DMS153 treated with DMSO at 0.1 percent for 48 hours (cell line): ENCODE results near the gene NPIPA3.
"Not testable (repeated sequence)": the region's sequence is repeated elsewhere in the genome, so short reads cannot be mapped to it uniquely, and the experiment has no call there.

Source experiments
- DNase-seq: peaks from one replicate; lab custom pipeline; 2025; ENCODE audit not compliant: unreplicated experiment; lab: John Stamatoyannopoulos, UW

NPIPA3 gene

DNA sequence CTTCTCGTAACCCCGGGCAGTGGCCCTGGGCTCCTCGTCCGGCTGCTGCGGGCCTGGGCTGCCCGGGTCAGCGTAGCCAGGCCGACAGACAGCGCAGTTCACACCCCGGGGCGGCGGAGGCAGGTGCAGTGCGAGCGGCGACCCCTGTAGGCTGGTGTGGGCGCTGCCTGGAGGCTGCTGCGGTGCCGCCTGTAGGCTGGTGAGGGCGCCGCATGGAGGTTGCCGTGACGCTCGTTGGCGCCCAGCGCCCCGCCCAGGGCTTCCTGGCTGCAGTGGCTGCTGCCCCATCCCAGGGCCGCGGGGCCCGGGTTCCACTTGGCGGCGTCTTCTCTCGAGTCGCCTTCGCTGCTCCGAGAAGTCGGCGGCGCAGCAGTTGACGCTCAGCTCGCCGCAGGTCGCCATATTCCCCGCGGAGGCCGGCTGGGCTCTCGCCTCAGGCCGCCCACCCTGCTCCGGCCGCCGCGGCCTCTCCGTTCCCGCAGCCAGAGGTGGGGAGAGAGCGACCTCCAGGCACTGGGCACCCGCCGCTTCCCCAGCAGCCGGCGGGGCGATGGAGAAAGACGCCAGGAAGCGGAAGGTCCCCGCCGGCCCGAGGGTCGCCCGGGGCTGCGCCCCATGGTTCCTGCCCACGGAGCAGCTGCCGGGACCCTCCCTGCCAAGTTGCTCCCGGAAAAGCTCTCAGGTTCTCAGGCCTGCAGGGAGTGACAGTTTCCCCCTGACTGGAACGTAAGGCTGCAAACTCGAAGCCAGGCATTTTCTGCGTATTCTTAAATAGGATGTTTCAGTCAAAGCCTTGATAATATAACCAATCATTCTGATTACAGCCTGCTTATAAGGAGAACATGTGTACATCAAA is at the start of gene NPIPA3:
Gene NPIPA3 (plus strand): TSS at position 256 of the 856 bp plus-strand sequence. CDS start 5,533 bp downstream, outside the sequence.
- not testable (repeated sequence) for DNase-seq

DNA sequence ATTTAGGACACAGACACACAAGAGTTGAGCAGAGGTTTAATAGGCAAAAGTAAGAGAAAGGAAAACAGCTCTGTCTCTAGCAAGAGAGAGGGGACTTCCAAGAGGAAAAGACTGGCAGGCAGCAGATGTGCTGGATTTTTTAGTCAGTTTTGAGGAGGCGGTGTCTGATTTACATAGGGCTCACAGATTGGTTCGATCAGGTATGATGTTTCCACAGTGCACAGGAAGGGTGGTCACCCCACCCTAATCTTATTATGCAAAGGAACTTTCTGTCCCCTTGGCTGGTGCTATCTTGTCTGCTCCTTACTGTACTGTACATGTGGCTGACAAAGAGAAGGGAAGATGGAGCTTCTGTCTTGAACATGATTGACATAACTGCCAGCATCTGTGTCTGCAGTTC is 45.1 kb upstream of the NPIPA3 start:
- no peak for DNase-seq

DNA sequence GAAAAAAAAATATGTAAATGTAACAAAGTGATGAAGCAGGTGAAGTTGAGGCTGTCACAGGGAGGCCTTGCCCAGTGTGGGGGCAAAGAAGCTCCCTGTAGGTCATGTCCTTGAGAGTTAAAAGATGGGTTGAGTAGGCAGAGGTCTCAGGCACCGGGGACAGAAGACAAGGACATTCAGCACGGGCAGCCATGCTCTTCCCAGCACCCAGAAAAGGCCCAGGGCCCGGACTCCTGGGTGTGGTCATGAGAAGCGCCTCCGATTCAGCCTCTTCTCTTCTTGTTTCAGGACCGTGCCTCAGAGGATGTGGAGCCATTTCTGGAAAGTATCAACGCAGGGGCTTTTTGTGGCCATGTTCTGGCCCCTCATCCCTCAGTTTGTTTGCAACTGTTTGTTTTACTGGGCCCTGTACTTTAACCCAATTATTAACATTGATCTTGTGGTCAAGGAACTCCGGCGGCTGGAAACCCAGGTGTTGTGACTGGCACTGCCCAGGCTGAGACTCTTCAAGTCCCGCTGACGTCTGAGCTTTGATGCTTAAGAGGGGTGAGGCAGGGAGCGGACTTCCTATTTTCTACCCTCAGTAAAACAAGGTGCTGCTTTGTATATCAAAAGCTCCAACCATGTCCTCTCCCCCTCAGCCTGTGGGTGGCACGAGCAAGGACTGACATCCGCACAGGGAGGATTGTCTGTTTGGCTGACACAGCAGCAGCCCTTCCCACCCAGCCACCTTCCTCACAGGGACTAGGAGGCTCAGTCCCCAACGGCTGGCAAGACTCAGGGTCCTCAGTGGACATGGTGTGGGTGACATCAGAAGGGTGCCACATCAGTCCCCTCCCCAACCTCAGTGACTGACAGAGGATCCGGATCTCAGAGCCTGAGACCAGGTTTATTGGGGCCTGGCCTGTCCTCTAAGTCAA is 35.6 kb upstream of the NPIPA3 start:
- DNase-seq, result no peak

DNA sequence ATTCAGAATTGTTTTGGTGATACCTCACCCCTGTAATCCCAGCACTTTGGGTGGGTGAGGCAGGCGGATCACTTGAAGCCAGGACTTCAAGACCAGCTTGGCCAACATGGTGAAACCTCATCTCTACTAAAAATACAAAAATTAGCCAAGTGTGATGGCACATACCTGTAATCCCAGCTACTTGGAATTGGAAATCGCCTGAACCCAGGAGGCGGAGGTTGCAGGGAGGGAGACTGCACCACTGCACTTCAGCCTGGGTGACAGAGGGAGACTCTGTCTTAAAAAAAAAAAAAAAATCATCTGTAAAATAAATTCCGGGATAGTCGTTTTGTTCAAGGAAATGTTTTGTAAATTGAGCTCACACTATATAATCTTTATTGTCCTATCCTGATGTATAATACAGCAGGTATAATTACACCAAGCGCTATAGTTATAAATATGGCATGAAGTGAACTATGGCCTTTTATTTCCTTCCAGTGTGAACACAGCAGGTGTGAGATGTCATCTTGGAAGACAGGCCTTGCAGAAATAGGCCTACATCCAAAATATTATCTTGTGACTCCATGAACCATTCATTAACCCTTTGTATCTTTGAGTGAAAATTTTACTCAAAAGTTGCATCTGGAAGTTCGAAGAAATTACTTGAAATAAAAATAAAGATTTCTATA is 34.5 kb upstream of the NPIPA3 start:
- no peak for DNase-seq

DNA sequence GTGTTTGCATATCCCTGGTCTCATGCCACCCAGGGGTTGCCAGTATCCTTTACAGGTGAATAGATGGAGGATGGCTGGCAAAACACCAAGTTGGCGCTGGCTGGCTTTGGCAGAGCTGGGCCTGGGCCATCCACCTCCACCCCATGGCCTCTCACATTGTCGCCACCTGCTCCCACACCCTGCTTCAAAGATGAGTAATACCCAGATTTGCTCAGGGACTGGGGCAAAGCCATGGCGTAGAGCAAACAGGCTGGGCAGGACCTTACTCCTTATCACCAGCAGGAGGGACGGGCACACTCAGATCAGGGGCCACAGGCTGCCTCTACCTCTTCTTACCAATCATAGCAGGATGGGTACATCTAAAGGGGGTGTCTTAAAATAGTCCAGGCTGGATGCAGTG is 33.4 kb upstream of the NPIPA3 start:
- DNase-seq, result no peak

DNA sequence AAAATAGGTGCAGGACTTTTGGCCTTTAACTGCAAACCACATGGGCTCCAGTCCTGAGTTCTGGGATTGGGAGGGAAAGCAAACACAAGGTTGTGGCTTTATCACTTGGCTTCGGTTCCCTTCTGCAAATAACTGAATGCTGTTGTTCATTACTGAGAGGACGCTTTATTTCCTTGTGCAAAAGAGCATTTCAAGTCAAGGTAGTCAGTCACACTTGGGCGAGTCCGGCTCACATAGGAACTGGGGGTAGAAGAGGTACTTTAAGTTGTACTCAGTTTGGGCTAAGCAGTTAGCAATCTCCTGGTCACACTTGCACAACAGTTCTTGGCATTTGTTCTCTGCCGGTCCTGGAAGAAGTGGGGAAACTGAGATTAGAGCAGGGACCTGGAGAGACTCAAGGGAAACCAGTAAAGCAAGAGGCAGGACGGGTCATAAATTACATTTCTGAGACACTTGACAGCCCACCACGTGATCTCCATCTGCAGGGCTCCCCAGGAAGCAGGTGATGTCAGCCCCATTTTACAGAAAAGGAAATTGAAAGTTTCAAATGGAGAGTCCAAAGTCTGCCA is 30.7 kb upstream of the NPIPA3 start:
- no peak for DNase-seq

DNA sequence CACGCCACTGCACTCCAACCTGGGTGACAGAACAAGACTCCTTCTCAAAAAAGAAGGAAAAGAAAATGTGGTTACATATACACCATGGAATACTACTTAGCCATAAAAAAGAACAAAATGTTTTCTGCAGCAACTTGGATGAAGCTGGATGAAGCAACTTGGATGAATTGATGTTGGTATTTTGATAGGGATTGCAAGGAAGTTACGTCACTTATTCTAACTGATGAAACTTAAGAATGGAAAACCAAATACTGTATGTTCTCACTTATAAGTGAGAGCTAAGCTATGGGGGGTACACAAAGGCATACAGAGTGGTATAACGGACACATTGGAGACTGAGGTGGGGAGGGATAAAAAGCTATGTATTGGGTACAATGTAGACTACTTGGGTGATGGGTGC is 26.6 kb upstream of the NPIPA3 start:
- DNase-seq, result no peak

DNA sequence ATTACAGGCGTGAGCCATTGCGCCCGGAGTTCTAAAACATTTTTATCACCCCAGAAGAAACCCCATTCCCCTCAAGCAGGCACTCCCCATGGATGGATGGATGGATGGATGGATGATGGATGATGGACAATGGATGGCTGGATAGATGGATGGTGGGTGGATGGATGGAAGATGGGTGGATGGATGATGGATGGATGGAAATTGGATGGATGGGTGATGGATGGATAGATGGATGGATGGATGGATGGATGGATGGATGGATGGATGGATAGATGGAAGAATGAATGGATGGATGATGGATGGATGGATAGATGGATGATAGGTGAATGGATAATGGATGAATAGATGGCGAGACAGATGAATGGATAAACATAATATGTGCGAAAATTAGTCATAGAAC is 25.6 kb upstream of the NPIPA3 start:
- no peak for DNase-seq

DNA sequence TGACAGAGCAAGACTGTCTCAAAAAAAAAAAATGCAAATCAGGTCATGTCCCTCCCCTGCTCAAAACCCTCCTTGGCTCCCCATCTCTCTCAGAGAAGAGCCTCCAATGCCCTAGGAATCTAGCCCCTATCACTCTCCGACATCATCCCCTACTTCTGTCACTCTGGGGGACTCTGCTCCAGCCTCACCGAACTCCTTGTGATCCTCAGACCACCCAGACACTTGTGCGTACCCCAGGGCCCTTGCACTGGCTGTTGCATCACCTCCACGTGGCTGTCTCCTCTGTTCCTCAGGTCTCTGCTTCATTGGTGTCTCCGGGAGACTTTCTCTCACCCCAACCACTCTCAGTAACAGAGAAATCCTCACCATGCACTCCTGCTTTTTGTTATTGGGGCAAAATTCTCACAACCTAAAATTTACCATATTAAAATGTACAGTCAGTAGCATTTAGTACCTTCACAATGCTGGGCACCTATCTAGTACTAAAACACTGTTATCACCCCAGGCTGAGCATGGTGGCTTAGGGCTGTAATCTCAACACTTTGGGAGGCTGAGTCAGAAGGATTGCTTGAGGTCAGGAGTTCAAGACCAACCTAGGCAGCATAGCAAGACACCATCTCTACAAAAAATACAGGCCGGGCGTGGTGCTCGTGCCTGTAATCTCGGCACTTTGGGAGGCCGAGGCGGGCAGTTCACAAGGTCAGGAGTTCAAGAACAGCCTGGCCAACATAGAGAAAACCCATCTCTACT is 24.3 kb upstream of the NPIPA3 start:
- no peak for DNase-seq

DNA sequence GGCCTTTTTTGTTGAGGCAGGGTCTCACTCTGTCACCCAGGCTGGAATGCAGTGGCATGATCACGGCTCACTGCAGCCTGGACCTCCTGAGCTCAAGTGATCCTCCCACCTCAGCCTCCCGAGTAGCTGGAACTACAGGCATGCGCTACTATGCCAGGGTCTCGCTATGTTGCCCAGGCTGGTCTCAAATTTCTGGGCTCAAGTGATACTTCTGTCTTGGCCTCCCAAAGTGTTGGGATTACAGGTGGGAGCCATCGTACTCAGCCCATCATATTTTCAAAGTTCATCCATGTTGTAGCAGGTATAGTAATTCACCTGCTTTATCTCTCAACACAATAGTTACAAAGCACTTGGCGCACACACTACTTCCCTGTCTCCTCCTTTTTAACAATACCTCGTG is 22.8 kb upstream of the NPIPA3 start:
- DNase-seq, result not testable (repeated sequence)

DNA sequence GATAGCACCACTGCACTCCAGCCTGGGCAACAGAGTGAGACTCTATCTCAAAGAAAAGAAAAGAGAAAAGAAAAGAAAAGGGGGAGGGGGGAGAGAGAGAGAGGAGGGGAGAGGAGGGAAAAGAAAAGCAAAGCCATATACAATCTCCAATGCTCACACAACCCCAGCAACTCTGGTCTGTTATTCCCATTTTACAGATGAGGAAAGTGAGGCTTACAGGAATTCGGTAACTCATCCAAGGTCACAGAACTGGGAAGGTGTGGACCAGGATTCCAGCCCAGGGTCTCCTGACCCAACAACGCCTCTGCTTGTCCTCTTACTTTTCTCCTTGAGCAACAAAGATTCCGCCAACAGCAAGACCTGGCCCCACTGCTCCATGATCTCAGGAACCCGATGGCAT is 22.1 kb upstream of the NPIPA3 start:
- no peak for DNase-seq

DNA sequence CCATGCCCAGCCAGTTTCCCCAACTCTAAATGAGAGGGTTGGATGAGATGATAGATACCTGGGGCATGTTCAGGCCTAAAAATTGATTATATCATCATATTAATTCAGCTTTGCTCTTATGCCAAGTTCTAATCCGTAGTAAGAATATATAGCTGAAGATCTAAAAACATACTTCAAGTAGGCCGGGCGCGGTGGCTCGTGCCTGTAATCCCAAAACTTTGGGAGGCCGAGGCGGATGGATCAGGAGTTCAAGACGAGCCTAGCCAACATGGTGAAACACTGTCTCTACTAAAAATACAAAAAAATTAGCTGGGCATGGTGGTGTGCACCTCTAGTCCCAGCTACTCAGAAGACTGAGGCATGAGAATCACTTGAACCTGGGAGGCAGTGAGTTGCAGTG is 21.1 kb upstream of the NPIPA3 start:
- DNase-seq, result no peak

DNA sequence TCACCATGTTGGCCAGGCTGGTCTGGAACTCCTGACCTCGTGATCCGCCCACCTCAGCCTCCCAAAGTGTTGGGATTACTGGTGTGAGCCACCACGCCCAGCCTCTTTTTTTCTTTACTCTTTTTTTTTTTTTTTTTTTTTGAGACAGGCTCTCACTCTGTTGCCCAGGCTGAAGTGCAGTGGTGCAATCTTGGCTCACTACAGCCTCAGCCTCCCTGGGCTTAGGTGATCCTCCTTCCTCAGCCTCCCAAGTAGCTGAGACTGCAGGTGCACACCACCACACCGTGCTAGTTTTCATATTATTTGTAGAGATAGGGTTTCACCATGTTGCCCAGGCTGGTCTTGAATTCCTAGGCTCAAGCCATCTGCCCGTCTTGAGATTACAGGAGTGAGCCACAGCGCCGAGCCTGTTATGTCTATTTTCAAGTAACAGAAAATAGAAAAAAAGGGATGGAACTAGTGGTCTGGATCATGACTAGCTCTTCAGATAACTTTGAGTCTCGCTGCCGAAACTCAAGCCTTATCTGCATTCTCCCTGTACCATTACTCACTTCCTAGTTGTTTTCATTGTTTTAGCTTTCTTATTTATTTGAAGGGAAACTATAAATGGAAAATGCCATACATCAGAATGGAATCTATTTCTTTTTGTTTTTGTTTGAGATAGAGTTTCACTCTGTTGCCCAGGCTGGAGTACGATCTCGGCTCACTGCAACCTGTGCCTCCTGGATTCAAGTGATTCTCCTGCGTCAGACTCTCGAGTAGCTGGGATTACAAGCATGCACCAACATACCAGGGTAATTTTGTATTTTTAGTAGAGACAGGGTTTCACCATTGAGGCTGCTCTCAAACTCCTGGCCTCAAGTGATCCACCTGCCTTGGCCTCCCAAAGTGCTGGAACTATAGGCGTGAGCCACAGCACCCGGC is 17.1 kb upstream of the NPIPA3 start:
- not testable (repeated sequence) for DNase-seq

DNA sequence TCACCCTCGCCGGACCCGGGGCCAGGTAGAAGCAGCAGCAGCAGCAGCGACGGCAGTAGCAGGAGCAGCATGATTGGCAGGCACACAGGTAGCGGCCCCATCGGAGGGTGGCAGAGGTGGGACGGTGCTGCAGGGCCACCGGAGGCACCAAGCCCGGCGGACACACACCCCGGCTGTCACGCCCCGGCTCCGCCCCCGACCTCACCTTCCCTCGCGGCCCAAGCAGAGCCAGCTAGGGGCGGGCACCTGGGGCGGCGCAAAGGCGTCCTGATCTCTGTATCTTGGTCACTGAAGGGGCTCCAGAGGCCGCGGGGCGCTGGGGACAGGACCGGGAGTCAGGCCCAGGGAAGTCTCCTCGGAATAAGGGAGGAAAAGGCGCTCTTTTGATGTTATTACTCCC is 9.1 kb upstream of the NPIPA3 start, which contains the start of gene PLA2G10:
Gene PLA2G10 (minus strand): TSS at position 180 of the 400 bp plus-strand sequence. CDS start 79 bp downstream, at position 101.
- not testable (repeated sequence) for DNase-seq

DNA sequence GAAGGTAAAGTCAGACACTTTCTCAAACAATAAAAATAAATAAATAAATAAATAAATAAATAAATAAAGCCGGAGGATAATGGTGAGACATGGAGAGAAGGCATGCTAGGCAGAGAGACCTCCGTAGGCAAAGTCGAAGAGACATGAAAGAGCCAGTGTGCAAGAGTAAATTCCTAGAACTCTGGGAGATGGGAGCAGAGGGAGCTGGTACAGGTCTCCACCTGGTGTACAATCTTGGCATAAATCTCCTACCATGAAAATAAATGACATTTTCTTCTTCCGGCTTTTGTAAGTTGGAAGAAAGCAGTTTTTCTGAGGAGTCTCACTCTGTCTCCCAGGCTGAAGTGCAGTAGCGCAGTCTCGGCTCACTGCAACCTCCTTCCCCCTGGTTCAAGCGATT is 1.4 kb upstream of the NPIPA3 start:
- not testable (repeated sequence) for DNase-seq

DNA sequence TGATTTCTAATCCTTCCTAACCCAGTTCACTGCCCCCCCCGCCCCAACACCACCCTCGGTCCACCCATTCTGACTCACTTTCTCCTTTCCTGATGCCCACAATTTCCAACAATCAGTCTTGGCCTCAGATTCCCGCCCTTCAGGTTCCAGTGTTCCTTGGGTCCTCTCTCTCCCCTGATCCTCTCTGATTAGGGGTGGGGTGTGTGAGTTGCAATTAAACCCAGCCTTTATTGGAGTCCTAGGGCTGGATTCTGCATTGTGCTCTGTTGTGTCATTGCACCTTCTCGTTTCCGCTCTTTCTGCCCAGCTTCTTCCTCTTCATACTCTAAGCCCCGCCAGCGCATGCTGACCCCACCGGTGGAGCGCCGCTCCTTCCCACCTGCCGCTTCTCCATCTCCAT is 539 bp upstream of the NPIPA3 start:
- not testable (repeated sequence) for DNase-seq

DNA sequence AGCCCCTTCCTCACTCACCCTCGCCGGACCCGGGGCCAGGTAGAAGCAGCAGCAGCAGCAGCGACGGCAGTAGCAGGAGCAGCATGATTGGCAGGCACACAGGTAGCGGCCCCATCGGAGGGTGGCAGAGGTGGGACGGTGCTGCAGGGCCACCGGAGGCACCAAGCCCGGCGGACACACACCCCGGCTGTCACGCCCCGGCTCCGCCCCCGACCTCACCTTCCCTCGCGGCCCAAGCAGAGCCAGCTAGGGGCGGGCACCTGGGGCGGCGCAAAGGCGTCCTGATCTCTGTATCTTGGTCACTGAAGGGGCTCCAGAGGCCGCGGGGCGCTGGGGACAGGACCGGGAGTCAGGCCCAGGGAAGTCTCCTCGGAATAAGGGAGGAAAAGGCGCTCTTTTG is 30.0 kb downstream of the NPIPA3 start:
- not testable (repeated sequence) for DNase-seq

DNA sequence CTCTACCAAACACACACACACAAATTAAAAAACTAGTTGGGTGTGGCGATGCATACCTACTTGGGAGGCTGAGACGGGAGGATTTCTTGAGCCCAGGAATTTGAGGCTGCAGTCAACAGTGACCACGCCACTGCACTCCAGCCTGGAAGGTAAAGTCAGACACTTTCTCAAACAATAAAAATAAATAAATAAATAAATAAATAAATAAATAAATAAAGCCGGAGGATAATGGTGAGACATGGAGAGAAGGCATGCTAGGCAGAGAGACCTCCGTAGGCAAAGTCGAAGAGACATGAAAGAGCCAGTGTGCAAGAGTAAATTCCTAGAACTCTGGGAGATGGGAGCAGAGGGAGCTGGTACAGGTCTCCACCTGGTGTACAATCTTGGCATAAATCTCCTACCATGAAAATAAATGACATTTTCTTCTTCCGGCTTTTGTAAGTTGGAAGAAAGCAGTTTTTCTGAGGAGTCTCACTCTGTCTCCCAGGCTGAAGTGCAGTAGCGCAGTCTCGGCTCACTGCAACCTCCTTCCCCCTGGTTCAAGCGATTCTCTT is 37.7 kb downstream of the NPIPA3 start:
- DNase-seq, result not testable (repeated sequence)

DNA sequence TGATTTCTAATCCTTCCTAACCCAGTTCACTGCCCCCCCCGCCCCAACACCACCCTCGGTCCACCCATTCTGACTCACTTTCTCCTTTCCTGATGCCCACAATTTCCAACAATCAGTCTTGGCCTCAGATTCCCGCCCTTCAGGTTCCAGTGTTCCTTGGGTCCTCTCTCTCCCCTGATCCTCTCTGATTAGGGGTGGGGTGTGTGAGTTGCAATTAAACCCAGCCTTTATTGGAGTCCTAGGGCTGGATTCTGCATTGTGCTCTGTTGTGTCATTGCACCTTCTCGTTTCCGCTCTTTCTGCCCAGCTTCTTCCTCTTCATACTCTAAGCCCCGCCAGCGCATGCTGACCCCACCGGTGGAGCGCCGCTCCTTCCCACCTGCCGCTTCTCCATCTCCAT is 38.6 kb downstream of the NPIPA3 start:
- not testable (repeated sequence) for DNase-seq
